GM06990 (cell line): ENCODE data around the gene CXCL6.
A peak's percentile ranks its signal among the peaks of the same experiment; 100 is the strongest.

ENCODE experiments used
- DNase-seq: peaks from one replicate; pipeline ENCODE4 v3.0.0-alpha.2; 2011; ENCODE audit not compliant: insufficient read length; ENCODE audit errors: extremely low read depth
- H3K27me3 ChIP-seq: replicated peaks from 2 replicates; pipeline ENCODE4 v1.6.0; 2011; ENCODE audit warnings: low read length; ENCODE audit not compliant: control insufficient read depth, insufficient read depth
- H3K36me3 ChIP-seq: 2 replicates; pipeline ENCODE4 v1.5.1; 2011; ENCODE audit warnings: low read length; ENCODE audit not compliant: control insufficient read depth, insufficient read depth
- H3K4me3 ChIP-seq: replicated peaks from 2 replicates; pipeline ENCODE4 v1.5.1; 2011; ENCODE audit warnings: low read depth, mild to moderate bottlenecking, control low read depth, low read length
- CTCF ChIP-seq: IDR thresholded peaks from 2 replicates; pipeline ENCODE4 v1.5.1; 2011; ENCODE audit warnings: low read length, control low read depth, mild to moderate bottlenecking, inconsistent platforms; ENCODE audit not compliant: insufficient read depth, poor library complexity, severe bottlenecking

The CXCL6 gene

GRCh38 chr4:73864365-73864764 lies 27.9 kb downstream of the CXCL6 start:
- Histone ChIP-seq H3K27me3 (no peaks in the 10 kb centered on the region), H3K4me3 (no peak overlapping the region), H3K36me3 (no peaks in the 10 kb centered on the region)
- peak; percentile 60 for TF ChIP-seq CTCF
- DNase-seq, result no peak

GRCh38 chr4:73864961-73865360 lies 28.5 kb downstream of the CXCL6 start:
- H3K36me3 ChIP-seq, result no peaks in the 10 kb centered on the region
- no peaks in the 10 kb centered on the region for H3K27me3 ChIP-seq
- TF ChIP-seq CTCF, result no peak
- DNase-seq, result no peak
- no peak overlapping the region for H3K4me3 ChIP-seq

GRCh38 chr4:73865431-73866096 lies 29.1 kb downstream of the CXCL6 start:
- no peak for DNase-seq
- Histone ChIP-seq H3K27me3 (no peaks in the 10 kb centered on the region), H3K4me3 (no peak overlapping the region), H3K36me3 (no peaks in the 10 kb centered on the region)
- TF ChIP-seq CTCF, result no peak

GRCh38 chr4:73866246-73866645 lies 29.8 kb downstream of the CXCL6 start:
- DNase-seq, result no peak
- Histone ChIP-seq H3K4me3 (no peak overlapping the region), H3K36me3 (no peaks in the 10 kb centered on the region), H3K27me3 (no peaks in the 10 kb centered on the region)
- no peak for TF ChIP-seq CTCF

GRCh38 chr4:73867783-73868182 lies 31.3 kb downstream of the CXCL6 start:
- no peaks in the 10 kb centered on the region for H3K27me3 ChIP-seq
- no peak overlapping the region for H3K4me3 ChIP-seq
- no peak for DNase-seq
- H3K36me3 ChIP-seq, result no peaks in the 10 kb centered on the region
- TF ChIP-seq CTCF, result no peak
